GM20000 (cell line): ENCODE data around the gene NID1.
A peak's percentile ranks its signal among the peaks of the same experiment; 100 is the strongest.
"Not testable (repeated sequence)": the region's sequence is repeated elsewhere in the genome, so short reads cannot be mapped to it uniquely, and the experiment has no call there.

ENCODE experiments used
- DNase-seq: peaks from one replicate; pipeline ENCODE4 v3.0.0; 2012; ENCODE audit warnings: low spot score
- TF ChIP-seq, protein P1 (sequence below): IDR thresholded peaks from 2 replicates; pipeline ENCODE4 v1.5.1; 2012; ENCODE audit warnings: mild to moderate bottlenecking, control low read depth; ENCODE audit errors: extremely low read depth, missing control alignments

Gene NID1

DNA sequence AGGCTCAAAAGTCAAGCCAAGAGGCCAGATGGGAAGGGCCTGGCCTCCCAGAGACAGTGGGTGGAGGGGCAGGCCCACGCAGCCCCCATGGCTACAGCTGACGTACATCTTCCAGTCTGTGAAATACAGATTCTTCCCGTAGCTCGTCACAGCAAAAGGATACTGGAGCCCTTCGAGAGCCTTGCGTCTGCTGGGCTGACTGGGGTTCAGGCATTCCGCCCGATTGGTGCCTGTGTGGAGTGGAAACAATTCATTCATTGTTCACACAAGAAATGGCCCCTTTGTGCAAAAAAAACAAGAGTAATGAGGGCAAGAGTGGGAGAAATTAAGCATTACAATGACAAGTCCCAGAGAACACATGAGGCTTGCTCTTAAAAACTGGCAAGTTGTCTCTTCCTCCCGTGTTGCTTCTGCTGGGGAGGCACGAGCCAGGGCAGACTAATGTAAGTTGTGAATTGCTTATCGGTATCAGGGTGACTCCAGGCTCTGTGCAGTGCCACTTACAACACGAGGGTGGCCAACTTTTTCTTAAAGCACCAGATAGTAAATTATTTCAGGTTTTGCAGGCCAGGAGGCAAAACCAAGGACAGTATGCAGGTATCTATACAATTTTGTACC lies 85.1 kb downstream of the NID1 start:
- no peak for DNase-seq
- TF ChIP-seq, protein P1, sequence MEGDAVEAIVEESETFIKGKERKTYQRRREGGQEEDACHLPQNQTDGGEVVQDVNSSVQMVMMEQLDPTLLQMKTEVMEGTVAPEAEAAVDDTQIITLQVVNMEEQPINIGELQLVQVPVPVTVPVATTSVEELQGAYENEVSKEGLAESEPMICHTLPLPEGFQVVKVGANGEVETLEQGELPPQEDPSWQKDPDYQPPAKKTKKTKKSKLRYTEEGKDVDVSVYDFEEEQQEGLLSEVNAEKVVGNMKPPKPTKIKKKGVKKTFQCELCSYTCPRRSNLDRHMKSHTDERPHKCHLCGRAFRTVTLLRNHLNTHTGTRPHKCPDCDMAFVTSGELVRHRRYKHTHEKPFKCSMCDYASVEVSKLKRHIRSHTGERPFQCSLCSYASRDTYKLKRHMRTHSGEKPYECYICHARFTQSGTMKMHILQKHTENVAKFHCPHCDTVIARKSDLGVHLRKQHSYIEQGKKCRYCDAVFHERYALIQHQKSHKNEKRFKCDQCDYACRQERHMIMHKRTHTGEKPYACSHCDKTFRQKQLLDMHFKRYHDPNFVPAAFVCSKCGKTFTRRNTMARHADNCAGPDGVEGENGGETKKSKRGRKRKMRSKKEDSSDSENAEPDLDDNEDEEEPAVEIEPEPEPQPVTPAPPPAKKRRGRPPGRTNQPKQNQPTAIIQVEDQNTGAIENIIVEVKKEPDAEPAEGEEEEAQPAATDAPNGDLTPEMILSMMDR = no peak

DNA sequence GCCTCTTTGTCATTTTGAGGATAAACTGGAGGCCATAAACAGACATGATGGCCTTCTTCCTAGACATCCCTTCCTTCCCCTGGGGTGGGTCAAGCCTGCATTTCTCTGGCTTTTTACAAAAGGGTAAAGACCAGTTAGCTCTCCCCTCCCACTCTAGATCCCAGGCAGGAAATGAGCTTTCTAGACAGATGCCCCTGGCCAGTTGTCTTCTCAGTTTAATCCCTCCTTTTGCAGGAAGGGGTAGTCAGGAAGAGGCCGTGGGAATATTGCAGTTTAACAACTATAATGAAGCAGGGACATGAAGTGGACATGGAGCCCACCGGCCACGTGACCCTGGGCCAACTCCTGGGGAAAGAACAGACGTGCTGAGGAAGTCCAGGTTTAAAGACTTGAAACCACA lies 85.7 kb downstream of the NID1 start:
- DNase-seq = no peak
- TF ChIP-seq, protein P1 = no peak

DNA sequence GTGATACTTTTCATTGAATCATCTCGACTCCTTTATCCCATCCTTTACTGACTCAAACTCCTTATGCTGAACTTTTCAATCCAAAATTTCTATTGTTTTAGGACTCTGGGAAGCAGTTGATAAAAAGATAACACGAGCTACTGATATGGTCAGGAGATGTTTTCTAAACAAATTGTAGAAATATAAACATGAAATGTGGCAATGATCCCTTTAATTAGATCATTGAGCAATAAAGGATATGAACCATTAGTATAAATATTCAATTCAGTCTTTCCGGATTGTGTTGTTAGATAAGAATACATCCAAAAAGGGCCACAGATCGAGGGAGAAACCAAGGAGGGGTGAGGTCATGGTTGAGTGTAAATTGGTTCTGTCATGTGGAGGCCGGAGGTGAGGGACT lies 88.4 kb downstream of the NID1 start:
- TF ChIP-seq, protein P1 = no peak
- DNase-seq = no peak

DNA sequence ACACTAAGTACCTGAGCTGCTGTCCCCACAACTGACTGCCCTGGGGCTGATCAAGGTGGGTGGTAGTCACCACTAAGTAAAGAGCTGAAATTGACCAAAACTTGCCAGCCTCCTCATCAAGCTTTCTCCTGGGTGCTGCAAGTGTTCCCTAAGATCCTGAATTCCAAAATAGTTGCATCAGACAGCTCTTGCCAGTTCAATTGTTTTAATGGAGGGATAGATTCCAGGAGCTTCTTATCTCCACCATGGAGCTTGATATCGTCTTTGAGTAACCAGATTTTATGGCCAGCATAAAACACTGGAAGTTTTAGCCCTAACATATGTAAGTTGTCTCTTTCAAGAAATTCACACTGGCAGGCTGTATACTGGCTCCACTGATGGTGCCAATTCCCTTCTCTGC lies 90.3 kb downstream of the NID1 start:
- TF ChIP-seq, protein P1 = no peak
- no peak for DNase-seq

DNA sequence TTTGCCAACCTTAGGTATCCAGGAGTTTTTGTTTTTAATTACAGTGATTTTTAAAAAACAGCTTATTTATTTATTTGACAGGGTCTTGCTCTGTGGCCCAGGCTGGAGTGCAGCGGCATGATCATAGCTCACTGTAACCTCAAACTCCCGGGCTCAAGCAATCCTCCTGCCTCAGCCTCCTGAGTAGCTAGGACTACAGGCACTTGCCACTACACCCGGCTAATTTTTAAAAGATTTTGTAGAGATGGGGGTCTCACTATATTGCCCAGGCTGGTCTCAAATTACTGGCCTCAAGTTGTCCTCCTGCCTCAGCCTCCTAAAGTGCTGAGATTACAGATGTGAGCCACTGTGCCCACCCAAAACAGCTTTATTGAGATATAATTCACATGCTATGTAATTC lies 92.2 kb downstream of the NID1 start:
- not testable (repeated sequence) for DNase-seq

DNA sequence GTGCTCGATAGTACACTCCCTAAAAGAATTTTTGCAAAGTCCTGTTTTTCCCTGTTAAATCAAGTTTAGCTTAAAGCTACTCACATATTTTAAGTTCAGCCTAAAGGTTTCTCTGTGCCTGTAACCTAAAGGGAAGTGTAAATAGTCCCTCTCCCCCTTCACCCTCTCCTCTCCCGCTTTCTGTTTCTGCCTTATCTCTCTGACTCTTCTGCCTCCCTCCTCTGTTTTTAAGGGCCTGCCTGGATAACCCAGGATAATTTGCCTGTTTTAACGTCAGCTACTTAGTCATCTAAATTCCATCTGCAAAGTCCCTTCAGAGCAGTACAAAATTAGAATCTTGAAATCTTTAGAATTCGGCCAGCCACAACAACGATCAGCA lies 92.6 kb downstream of the NID1 start:
- TF ChIP-seq, protein P1 = no peak
- peak; percentile 34 for DNase-seq

DNA sequence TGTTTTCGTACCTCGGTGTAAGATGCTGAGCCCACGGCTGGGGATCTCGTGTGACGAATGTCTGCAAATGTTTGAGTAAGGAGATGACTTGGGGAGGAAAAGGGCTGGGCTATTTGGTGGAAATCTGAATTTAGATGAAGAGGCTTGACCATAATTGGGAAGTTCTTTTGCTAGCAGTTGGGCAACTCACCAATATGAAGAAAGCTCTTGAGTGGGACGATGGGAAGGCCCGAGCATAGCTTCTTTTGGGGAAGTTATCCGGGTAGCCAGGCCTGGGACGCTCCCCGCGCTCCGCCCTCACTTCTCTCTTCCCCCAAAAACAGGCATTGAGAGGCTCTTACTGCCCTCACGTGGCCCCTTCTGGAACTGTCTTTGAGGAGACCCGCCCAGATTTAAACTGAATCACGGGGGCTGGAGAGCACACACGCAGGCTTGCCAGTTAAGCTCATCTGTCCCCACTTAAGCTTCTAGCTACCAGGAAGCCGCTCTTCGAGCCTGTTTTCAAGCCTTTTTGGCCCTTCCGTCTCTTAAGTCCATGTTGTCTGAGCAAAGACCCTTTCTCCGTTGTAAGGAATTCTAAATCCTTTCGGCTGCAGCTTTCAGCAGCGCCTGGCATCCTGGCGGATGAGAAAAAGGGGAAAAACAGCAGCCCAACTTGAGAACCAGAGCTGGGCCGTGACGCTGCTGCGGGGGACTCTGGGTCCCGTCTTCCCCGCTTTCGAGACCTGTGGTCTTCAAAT lies 93.1 kb downstream of the NID1 start:
- TF ChIP-seq, protein P1 = peak; percentile 84
- peak; percentile 85 for DNase-seq

DNA sequence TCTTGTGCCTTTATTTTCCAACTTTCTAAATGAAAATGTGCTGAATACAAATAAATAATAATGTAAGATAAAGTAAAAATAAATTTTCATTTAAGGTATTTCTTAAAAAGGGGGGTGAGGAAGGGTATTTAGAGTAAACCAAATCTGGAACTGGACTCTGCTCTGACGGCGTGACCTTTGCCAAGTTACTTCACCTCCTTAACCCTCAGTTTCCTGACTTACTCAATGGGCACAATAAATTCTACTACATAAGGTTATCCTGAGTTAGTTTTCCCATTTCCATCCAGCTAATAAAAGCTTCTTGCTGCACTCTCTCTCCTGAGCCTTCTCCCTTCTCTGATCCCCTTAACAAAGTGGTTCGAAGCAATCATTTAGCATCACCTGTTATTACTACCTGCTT lies 93.9 kb downstream of the NID1 start:
- DNase-seq = no peak
- TF ChIP-seq, protein P1 = no peak
